Islet precursor cell (in vitro differentiated cells): ENCODE measurements around the gene CUEDC1.

Experiments used
- DNase-seq: peaks from one replicate; pipeline ENCODE4 v3.0.0-alpha.2; 2018

The CUEDC1 gene

DNA sequence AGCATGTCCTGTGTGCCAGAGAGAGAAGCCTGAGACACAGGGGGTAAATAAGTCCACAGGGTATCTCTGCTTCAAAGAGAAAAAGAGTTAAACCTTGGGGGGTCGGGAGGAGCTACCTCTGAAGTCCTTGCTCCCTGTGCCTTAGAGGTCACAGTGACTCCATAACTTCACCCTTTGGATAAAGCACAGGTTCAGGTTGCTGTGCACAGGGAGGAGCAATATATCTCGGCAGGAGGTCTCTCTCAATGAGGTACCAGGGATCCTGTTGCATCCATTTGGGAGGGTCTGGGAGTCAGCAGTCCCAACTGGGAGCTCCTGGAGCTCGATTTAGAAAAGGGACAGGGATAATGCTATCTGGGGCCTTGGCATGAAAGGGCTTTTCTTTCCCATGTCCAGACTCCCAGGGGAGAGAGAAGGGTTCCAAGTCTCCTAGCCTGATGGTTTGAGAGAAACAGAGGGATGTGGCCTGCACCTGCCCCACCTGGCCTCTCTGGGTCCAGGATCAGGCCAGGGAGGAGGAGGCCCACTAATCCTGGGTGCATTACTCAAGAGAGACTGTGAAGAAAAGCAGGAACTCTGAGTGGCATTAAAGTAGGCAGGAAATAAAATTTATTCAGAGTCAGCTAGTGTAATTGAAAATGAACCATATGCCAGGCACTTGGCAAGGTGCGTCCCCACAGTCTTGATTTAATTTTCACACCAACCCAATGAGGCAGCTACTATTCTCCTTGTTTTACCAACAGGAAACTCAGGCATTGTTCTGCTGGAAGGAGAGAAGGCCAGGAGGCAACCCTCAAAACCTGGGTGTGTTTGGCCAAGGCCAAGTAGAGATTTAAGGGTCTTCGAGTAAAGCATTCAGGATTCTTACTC, 40.7 kb downstream of the CUEDC1 start:
- no peak for DNase-seq

DNA sequence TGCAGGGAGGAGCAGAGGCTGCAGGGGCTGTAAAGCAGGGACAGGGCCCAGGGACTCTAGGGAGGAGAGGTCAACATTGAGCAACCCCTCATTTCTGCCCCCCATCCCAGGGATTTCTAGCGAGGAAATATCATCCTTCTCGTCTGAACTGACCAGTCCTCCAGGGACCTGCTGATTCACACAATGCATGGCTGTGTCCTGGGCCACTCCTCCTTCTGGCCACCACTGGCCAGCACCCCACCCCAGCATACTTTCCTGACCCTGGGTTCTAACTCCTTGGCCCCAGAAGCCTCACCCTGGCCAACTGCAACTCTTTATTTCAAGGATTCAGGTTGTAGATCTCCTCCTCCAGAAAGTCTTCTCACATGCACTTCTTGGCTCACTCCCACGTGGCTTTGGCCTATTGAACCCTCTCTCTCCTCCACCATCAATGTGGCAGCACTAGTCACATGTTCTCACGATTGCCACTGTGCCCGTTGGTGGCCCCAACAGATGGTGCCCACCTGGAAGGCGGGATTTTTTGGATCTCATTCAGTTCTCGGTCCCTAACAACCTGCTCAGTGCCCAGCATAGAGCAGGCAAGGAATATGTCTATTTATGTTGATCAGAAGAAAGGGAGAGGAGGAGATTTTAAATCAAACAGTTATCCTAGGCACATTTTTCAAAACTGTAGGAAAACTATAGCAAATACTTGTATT, 41.5 kb downstream of the CUEDC1 start:
- DNase-seq, result no peak

- DNase-seq, result no peak
Measured at GRCh38 chr17:57911834-57912673, 43.2 kb downstream of the CUEDC1 start.

DNA sequence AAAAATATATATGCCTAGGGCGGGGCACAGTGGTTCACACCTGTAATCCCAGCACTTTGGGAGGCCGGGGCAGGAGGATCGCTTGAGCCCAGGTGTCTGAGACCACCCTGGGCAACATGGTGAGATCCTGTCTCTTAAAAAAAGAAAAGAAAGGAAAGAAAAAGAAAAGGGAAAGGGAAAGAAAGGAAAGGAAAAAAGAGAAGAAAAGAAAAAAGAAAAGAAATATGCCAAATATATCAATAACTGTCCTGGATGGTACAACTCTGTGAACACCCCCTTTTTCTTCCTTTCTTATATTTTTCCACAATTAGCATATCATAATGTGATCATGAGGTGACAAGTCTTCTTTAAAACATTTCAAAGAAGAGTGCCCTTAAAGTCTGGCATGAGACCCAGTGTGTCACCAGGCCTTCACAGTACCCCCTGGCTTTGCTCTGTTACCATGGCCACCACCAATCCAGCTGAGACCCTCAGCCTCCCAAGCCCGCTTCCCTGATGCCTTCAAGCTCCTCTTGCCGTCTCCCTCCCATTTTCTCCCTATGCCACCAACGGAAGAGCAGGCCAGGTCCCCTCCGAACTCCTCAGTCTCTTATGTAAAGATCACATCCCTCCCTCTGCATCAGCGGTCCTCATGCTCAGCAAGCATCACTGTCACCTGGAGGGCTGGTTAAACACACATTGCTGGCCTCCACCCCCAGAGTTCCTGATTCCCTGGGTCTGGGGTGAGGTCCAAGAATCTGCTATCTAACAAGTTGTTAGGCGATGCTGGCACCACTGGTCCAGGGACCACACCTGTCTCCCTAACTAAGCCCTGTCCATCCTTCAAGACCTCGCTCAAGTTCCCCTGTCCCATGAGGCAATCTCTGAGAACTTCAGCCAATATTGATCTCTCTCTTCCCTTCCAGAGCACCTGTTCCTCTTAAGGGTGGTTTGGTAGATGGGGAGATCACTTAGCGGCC, 44.5 kb downstream of the CUEDC1 start:
- no peak for DNase-seq

DNA sequence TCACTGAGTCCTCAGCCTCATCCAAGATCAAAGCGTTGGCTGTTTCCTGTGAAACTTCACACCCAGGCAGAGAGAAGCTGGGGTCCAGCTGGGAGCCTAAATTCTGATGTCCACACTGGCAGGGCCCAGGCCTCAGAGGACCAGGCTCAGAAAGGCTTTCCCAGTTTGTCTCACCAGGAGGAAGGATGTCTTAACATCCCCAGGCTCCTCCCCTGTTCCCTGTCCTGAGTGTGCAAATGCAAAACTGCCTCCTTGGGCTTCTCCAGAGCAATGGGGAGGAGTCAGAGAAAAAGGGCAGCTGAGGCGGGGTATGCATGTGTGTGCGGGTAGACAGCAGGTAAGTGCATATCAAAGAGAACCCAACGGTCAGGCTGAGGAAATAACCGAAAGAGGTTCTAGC, 45.7 kb downstream of the CUEDC1 start:
- peak; percentile 63 for DNase-seq

- DNase-seq, result no peak
Measured at GRCh38 chr17:57908278-57908677, 46.9 kb downstream of the CUEDC1 start.

- DNase-seq, result peak; percentile 92
Measured at GRCh38 chr17:57906910-57907309, 48.3 kb downstream of the CUEDC1 start.

GRCh38 chr17:57905875-57906455, 49.2 kb downstream of the CUEDC1 start:
- no peak for DNase-seq

DNA sequence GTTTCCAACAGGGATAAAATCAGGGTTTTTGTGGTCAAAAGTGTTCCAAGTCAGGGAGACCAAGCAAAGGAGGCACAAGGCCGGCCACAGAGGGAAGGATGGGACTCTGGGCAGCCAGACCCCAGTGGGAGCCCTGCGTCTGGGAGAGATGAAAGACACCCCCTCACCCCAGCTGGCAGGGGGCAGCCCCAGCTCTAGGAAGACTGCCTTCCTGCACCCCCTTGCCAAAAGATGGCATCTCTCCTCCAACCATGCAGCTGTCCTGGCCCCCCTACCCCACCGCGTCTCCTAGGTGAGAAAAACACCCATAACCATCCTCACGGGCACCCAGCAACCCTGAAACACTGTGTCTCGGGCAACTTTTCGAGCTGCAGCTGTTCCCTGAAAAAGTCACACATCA, 51.3 kb downstream of the CUEDC1 start:
- DNase-seq, result no peak

DNA sequence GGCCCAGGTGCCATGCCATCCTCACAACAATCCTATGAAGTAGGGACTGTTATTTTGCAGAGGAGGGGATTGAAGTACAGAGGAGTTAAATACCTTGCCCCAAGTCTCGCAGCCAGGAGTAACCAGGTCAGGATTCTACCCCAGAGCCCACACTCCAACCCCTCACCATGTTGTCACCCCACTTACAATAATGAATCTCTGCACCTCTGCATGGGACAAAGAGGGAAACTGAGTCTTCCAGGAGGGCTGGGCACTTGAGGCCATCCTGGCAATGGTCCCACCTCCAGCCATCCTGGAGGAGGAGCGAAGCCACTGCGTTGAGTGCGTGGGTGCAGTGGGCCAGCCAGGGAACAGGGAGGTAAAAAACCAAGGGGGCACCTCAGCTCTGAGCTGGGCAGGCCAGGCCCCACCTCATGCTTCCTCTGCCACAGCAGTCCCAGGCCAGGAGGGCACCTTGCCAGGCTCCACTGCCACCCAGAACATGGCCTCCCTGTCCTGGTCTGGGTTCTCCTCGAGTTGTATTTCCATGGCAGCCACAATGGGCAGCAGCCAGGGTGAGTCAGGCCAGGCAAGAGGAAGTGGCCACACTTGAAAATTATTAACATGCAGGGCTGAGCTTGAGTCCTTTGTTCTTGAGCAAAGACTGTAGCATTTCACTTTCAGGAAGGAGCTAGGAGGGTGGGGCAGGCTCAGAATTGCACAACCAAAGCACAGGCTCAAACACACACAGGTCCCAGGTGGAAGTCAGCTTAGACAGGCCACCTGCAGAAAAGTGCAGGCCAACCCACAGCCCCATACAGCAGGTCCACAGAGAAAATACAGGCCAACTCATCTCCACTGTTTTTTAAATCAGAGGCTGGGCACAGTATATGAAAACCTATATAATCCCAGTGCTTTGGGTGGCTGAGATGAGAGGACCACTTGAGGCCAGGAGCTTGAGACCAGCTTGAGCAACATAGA, 52.1 kb downstream of the CUEDC1 start:
- DNase-seq, result peak; percentile 86

DNA sequence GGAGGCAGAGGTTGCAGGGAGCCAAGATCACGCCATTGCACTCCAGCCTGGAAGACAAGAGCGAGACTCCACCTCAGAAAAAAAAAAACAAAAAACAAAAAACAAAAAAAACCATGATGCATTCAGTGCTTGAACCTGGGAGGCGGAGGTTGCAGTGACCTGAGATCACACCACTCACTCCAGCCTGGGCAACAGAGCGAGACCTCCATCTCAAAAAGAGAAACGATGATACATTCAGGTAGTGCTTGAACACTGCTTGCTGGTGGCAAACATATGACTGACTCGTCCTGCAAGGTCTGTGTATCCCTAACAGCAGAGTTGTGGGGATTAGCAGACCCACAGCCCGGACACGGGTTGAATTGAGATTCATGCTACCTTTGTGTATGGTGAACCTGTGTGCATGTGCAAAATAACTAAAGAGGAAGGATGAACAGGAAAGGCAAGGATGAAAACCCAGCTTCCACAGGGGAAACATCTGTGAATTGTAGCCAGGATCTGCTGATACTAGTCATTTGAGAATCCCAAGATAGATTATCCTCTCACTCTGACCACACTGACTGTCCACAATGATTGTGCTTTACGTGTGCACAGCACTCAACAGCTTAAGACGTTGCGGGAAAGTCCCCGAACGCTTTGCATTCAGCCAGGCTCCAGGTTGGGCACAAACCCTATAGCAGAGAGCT, 53.0 kb downstream of the CUEDC1 start:
- DNase-seq, result no peak

- no peak for DNase-seq
Measured at GRCh38 chr17:57900991-57901743, 54.0 kb downstream of the CUEDC1 start.

DNA sequence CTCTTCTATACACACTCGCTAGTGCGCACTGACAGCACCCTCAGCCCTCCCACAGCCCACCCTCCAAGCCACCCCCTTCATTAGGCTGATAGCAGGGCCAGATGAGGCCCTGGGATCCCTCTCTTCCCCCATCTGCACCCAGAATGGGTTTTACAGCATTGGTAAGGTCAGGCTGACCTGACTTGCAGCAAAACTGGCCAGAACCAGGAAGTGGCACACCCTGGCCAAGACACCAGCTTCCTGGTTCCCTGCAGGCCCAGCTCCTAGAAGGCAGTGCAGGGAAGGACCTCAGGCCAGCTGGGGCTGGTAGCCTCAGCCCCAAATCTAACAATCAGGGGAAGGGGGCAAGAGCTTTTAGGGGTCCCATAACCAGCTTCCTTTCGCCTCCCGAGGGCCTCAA, 55.4 kb downstream of the CUEDC1 start:
- DNase-seq, result peak; percentile 73

GRCh38 chr17:57899391-57899790, 55.8 kb downstream of the CUEDC1 start:
- DNase-seq, result no peak

DNA sequence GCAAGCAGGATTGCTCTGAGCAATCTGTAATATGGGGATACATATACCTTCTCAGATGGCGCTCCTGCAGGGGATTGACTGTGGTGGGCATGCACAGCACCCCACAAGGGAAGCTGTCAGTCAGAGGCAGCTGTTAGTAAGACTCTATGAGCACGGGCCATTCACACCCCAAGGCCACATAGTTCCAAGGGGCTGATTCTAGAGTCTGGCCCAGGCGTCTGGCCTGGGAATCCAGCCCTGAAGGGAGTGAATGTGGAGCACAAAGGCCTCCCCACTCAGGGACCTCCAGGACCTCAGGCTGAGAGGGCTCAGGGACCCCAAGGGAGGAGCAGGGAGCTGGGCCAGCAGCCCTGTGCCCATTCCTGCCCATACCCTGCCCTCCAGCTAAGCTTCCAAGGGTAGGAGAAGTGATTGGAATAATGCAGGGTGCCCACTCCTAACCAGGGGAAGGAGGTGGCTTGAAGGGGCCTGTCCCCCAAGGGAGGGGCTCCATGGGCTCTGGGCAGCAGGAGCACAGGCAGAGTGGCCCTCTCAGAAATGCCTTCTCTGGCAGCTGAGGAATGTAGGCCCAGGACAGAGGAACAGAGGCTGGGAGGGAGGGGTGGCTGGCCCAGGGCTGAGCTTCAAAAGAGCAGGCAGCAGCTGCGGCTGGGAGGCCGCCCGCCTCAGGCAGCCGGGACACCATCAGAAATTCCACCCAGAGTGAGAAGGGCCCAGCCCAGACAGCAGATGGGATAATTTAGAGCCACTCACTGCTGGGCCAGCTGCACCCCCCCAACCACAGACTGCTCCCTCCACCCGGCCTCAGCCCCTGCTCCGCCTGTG, 56.5 kb downstream of the CUEDC1 start:
- peak; percentile 100 for DNase-seq

GRCh38 chr17:57895382-57896060, 59.7 kb downstream of the CUEDC1 start:
- DNase-seq, result no peak

- no peak for DNase-seq
Measured at GRCh38 chr17:57894848-57895247, 60.4 kb downstream of the CUEDC1 start.
